GM12878 (cell line): ENCODE measurements around the gene ADM2. TPM values are rescaled to one million over a fixed set of nuclear protein-coding genes. Genes with fewer than 3 reads are reported as not detected.

Experiments used
- ATAC-seq: fragments of 200-7000 bp; cut with Tn5 transposase; 3 replicates; pipeline ENCODE4 v1.9.1; 2020; ENCODE audit warnings: mild to moderate bottlenecking, moderate library complexity
- BruUV-seq: library from RNA; stranded (reverse); fragments of 400-500 nt; replicated peaks from 2 replicates; lab custom pipeline; 2021; lab: Mats Ljungman, UMichigan
- CTCF ChIA-PET: fragments of 300-600 bp; sonication (Branson Sonifier 250); formaldehyde crosslinking; extraction: SDS; loops from one replicate; lab custom pipeline; 2021; ENCODE audit warnings: inconsistent platforms; lab: Yijun Ruan, JAX
- POLR2A ChIA-PET: fragments of 350-600 bp; formaldehyde crosslinking; extraction: SDS; loops from one replicate; lab custom pipeline; 2021; ENCODE audit warnings: inconsistent platforms; lab: Charles Lee
- RAD21 ChIA-PET: fragments of 300-600 bp; sonication (Branson Sonifier 250); formaldehyde crosslinking; loops from one replicate; lab custom pipeline; 2023; ENCODE audit warnings: antibody characterized with exemption; ENCODE audit not compliant: unreplicated experiment; lab: Charles Lee
- SMC1A ChIA-PET: fragments of 300-600 bp; sonication (Branson Sonifier 250); formaldehyde crosslinking; loops from one replicate; lab custom pipeline; 2023; ENCODE audit not compliant: unreplicated experiment, uncharacterized antibody; lab: Charles Lee
- DNase-seq: peaks from one replicate; pipeline ENCODE4 v3.0.0-alpha.2; 2011; ENCODE audit warnings: low read depth, low spot score
- FAIRE-seq: peaks from 3 replicates; lab custom pipeline; 2011; peaks lifted over from hg19 to GRCh38; lab: Jason Lieb, UNC
- H2AFZ ChIP-seq: 2 replicates; pipeline ENCODE4 v1.6.0; 2011; ENCODE audit warnings: low read depth, low read length, control low read depth; ENCODE audit not compliant: control insufficient read depth
- H3K27ac ChIP-seq: 2 replicates; pipeline ENCODE4 v1.5.1; 2011; ENCODE audit warnings: control low read depth; ENCODE audit not compliant: control insufficient read depth, insufficient read depth
- H3K27me3 ChIP-seq, 2 experiments: replicated peaks in 1 of 2; 2 replicates each; pipeline versions ENCODE4 v1.6.0 to v1.6.1; 2011; ENCODE audit warnings: low read length in 1 of 2; ENCODE audit not compliant: control insufficient read depth in 2 of 2, insufficient read depth in 2 of 2
- H3K36me3 ChIP-seq, 2 experiments: 2 replicates each; pipeline ENCODE4 v1.5.1; 2011; ENCODE audit warnings: low read length in 1 of 2; ENCODE audit not compliant: control insufficient read depth in 2 of 2, insufficient read depth in 2 of 2
- H3K4me1 ChIP-seq: 2 replicates; pipeline ENCODE4 v1.6.1; 2011; ENCODE audit warnings: mild to moderate bottlenecking, low read length, moderate library complexity, mixed read lengths; ENCODE audit not compliant: control insufficient read depth, insufficient read depth
- H3K4me2 ChIP-seq: 2 replicates; pipeline ENCODE4 v1.6.0; 2011; ENCODE audit warnings: control low read depth; ENCODE audit not compliant: control insufficient read depth, insufficient read depth
- H3K4me3 ChIP-seq: fragments of 200-600 bp; sonication (generic); 2 replicates; pipeline ENCODE4 v1.5.1; 2016
- H3K79me2 ChIP-seq: 2 replicates; pipeline ENCODE4 v1.6.0; 2011; ENCODE audit warnings: low read length; ENCODE audit not compliant: control insufficient read depth, insufficient read depth
- H3K9ac ChIP-seq: 2 replicates; pipeline ENCODE4 v1.8.0; 2011; ENCODE audit warnings: low read length, control low read depth, mixed read lengths; ENCODE audit not compliant: control insufficient read depth, insufficient read depth
- H3K9me3 ChIP-seq: replicated peaks from 3 replicates; pipeline ENCODE4 v1.5.1; 2011; ENCODE audit warnings: mild to moderate bottlenecking, low read length; ENCODE audit not compliant: control insufficient read depth, insufficient read depth
- H4K20me1 ChIP-seq: 2 replicates; pipeline ENCODE4 v1.6.0; 2011; ENCODE audit not compliant: control insufficient read depth, insufficient read depth
- CHD4 ChIP-seq: fragments of 200-600 bp; sonication (generic); IDR thresholded peaks from 2 replicates; pipeline ENCODE4 v1.6.1; 2016; ENCODE audit warnings: mild to moderate bottlenecking
- EP300 ChIP-seq, 2 experiments: fragments of 150-350 bp in 1 of 2; IDR thresholded peaks; 2 replicates each; pipeline ENCODE4 v1.6.1; 2011 to 2012; ENCODE audit warnings: low read depth in 2 of 2, low read length in 2 of 2, borderline replicate concordance in 1 of 2, improper control_type of control experiment in 1 of 2, inconsistent platforms in 1 of 2; ENCODE audit not compliant: control insufficient read depth in 1 of 2
- MEF2B ChIP-seq: fragments of 450-650 bp; IDR thresholded peaks from 2 replicates; pipeline ENCODE4 v1.6.1; 2018; ENCODE audit warnings: mild to moderate bottlenecking, moderate library complexity; ENCODE audit not compliant: partially characterized antibody, poor library complexity, severe bottlenecking
- NFXL1 ChIP-seq: fragments of 450-650 bp; IDR thresholded peaks from 2 replicates; pipeline ENCODE4 v1.6.1; 2017; ENCODE audit warnings: antibody characterized with exemption, mild to moderate bottlenecking, borderline replicate concordance
- NR2F1 ChIP-seq: fragments of 450-650 bp; conservative IDR thresholded peaks from 2 replicates; pipeline ENCODE4 v1.6.1; 2017; ENCODE audit warnings: mild to moderate bottlenecking
- NRF1 ChIP-seq: conservative IDR thresholded peaks from 2 replicates; pipeline ENCODE4 v1.6.1; 2011; ENCODE audit warnings: mild to moderate bottlenecking, low read depth, low read length, improper control_type of control experiment
- RAD51 ChIP-seq: fragments of 450-650 bp; IDR thresholded peaks from 2 replicates; pipeline ENCODE4 v1.6.1; 2016; ENCODE audit warnings: moderate library complexity, mild to moderate bottlenecking, inconsistent platforms
- RFX5 ChIP-seq: IDR thresholded peaks from 2 replicates; pipeline ENCODE4 v1.6.1; 2011; ENCODE audit warnings: low read depth, low read length, improper control_type of control experiment
- SMAD5 ChIP-seq: IDR thresholded peaks from 2 replicates; pipeline ENCODE4 v1.6.1; 2016; ENCODE audit warnings: antibody characterized with exemption, low read depth
- SP1 ChIP-seq: IDR thresholded peaks from one replicate; pipeline ENCODE4 v1.6.1; 2011; ENCODE audit warnings: low read depth, low read length
- TARDBP ChIP-seq: IDR thresholded peaks from 2 replicates; pipeline ENCODE4 v1.6.1; 2016; ENCODE audit warnings: borderline replicate concordance
- YY1 ChIP-seq: IDR thresholded peaks from 2 replicates; pipeline ENCODE4 v1.6.1; 2011; ENCODE audit warnings: low read depth, mild to moderate bottlenecking, low read length
- ZBED1 ChIP-seq: IDR thresholded peaks from 2 replicates; pipeline ENCODE4 v1.6.1; 2016; ENCODE audit warnings: borderline replicate concordance
- WGBS: methylation state at CpG from one replicate; pipeline ENCODE4 v1.1.6; 2016; ENCODE audit warnings: low lambda C conversion rate; ENCODE audit not compliant: insufficient replicate concordance, insufficient coverage; ENCODE audit errors: missing lambda C conversion rate; 5-methylcytosine and 5-hydroxymethylcytosine counted together
- in situ Hi-C: fragments of 300-500 bp; cut with MboI; formaldehyde crosslinking; loops from 9 replicates; pipeline ENCODE4 v1.14.3; 2018; ENCODE audit warnings: mixed read lengths
- intact Hi-C: fragments of 100-400 bp; cut with micrococcal nuclease; formaldehyde crosslinking; loops from one replicate; pipeline ENCODE4 v1.14.2; 2022; ENCODE audit not compliant: unreplicated experiment
- polyA plus RNA-seq, 11 experiments: library from polyadenylated mRNA; depleted of rRNA in 4 of 11; unstranded in 6 of 11; stranded (reverse) in 5 of 11; fragments of >200 nt; fragmentation: Nextera tagmentation in 4 of 11; fragmentation: Illumina TruSeq in 1 of 11; extraction: Ambion mirVana in 4 of 11; extraction: Trizol in 1 of 11; gene quantifications; 1 replicate in 1 of 11; 2 replicates in 10 of 11; pipeline versions ENCODE4 v1.2.1 to v1.2.3, GENCODE V29; 2011 to 2016; ENCODE audit warnings: inconsistent platforms in 2 of 11, missing spikeins in 2 of 11, low read depth in 1 of 11
- total RNA-seq, 4 experiments: library from RNA; depleted of rRNA in 3 of 4; stranded (reverse); fragments of >200 nt in 3 of 4; fragmentation: Illumina TruSeq in 1 of 4; extraction: Trizol in 1 of 4; gene quantifications; 2 replicates each; pipeline versions ENCODE4 v1.2.1 to v1.2.3, GENCODE V29; 2013 to 2021
- TF ChIP-seq, protein P1 (sequence below): IDR thresholded peaks from 2 replicates; pipeline ENCODE4 v1.6.1; 2012; ENCODE audit warnings: improper control_type of control experiment, low read depth, low read length; ENCODE audit not compliant: insufficient replicate concordance

Gene ADM2
- total and polyA plus RNA-seq, 10 of the 15 experiments (the other 5 are each of a cell fraction or from before 2014, with no cell fraction given): 0.02 to 0.33 (median 0.12) TPM; not detected in 2

GRCh38 chr22:50488006-50488677, 6.8 kb downstream of the ADM2 start:
- 48% methylated on average over 11 of the region's 18 CpGs for WGBS
- BruUV-seq: no TSS peak
- ATAC-seq (no peak), FAIRE-seq (no peak), DNase-seq (no peak)
- Histone ChIP-seq H2AFZ (no peak overlapping the region), H3K36me3 (no peaks in the 10 kb centered on the region), H3K4me1 (peaks cover 5% of the 10 kb centered on the region), H3K79me2 (no peaks in the 10 kb centered on the region), H3K9me3 (no peaks in the 10 kb centered on the region)
- in situ Hi-C loops: no loop called here
- intact Hi-C loops: no loop called here
- POLR2A ChIA-PET: no interaction called here
- CTCF ChIA-PET: no interaction called here
- SMC1A ChIA-PET: no interaction called here
- no peak for TF ChIP-seq RAD51
- TF ChIP-seq NFXL1: no peak
- TF ChIP-seq EP300 (IDR thresholded peaks at IDR 0.05; ENCODE audit: borderline replicate concordance in 1 of 2, control insufficient read depth in 1 of 2, low read depth in 2 of 2, low read length in 2 of 2): no peak
- TF ChIP-seq SP1: no peak
- TF ChIP-seq, all 136 proteins: peak for 0
- H3K27ac ChIP-seq: no peak overlapping the region
- H3K4me2 ChIP-seq: no peak overlapping the region
- no peak overlapping the region for H3K9ac ChIP-seq
- no peaks in the 10 kb centered on the region for H3K27me3 ChIP-seq
- H4K20me1 ChIP-seq: no peaks in the 10 kb centered on the region
- RAD21 ChIA-PET: no interaction called here
- H3K4me3 ChIP-seq: no peak overlapping the region

DNA sequence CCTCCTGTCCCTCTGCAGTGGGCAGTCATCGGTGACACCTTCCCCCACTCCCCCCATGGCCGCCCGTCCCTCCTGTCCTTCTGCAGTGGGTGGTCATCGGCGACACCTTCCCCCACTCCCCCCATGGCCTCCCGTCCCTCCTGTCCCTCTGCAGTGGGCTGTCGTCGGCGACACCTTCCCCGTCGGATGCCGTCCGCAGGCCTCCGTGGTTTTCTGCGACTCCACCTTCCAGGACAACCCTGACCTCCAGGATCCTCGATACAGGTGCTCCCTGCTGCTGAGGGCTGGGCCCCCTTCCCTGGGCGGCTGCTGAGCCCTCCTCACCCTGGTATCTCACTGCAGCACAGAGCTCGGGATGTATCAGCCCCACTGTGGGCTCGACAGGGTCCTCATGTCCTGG, 7.5 kb downstream of the ADM2 start:
- H3K27ac ChIP-seq: no peak overlapping the region
- no peaks in the 10 kb centered on the region for H3K36me3 ChIP-seq
- ChIA-PET RAD21 (no interaction called here), SMC1A (no interaction called here), CTCF (no interaction called here), POLR2A (no interaction called here)
- peaks cover 5% of the 10 kb centered on the region for H3K4me1 ChIP-seq
- FAIRE-seq (no peak), ATAC-seq (no peak), DNase-seq (no peak)
- no peaks in the 10 kb centered on the region for H3K79me2 ChIP-seq
- WGBS: 79% methylated on average over 16 of the region's 19 CpGs
- H3K9ac ChIP-seq: no peak overlapping the region
- H3K27me3 ChIP-seq: no peaks in the 10 kb centered on the region
- no TSS peak for BruUV-seq
- in situ Hi-C loops (no loop called here), intact Hi-C loops (no loop called here)
- H3K9me3 ChIP-seq: no peaks in the 10 kb centered on the region
- no peaks in the 10 kb centered on the region for H4K20me1 ChIP-seq
- H2AFZ ChIP-seq: no peak overlapping the region
- H3K4me3 ChIP-seq: no peak overlapping the region
- H3K4me2 ChIP-seq: no peak overlapping the region
- no peak for TF ChIP-seq CHD4
- no peak for TF ChIP-seq YY1
- TF ChIP-seq ZBED1: no peak
- TF ChIP-seq MEF2B: no peak
- no peak for TF ChIP-seq RFX5
- TF ChIP-seq SMAD5: no peak
- no peak for TF ChIP-seq TARDBP
- no peak for TF ChIP-seq NR2F1
- TF ChIP-seq, protein P1, sequence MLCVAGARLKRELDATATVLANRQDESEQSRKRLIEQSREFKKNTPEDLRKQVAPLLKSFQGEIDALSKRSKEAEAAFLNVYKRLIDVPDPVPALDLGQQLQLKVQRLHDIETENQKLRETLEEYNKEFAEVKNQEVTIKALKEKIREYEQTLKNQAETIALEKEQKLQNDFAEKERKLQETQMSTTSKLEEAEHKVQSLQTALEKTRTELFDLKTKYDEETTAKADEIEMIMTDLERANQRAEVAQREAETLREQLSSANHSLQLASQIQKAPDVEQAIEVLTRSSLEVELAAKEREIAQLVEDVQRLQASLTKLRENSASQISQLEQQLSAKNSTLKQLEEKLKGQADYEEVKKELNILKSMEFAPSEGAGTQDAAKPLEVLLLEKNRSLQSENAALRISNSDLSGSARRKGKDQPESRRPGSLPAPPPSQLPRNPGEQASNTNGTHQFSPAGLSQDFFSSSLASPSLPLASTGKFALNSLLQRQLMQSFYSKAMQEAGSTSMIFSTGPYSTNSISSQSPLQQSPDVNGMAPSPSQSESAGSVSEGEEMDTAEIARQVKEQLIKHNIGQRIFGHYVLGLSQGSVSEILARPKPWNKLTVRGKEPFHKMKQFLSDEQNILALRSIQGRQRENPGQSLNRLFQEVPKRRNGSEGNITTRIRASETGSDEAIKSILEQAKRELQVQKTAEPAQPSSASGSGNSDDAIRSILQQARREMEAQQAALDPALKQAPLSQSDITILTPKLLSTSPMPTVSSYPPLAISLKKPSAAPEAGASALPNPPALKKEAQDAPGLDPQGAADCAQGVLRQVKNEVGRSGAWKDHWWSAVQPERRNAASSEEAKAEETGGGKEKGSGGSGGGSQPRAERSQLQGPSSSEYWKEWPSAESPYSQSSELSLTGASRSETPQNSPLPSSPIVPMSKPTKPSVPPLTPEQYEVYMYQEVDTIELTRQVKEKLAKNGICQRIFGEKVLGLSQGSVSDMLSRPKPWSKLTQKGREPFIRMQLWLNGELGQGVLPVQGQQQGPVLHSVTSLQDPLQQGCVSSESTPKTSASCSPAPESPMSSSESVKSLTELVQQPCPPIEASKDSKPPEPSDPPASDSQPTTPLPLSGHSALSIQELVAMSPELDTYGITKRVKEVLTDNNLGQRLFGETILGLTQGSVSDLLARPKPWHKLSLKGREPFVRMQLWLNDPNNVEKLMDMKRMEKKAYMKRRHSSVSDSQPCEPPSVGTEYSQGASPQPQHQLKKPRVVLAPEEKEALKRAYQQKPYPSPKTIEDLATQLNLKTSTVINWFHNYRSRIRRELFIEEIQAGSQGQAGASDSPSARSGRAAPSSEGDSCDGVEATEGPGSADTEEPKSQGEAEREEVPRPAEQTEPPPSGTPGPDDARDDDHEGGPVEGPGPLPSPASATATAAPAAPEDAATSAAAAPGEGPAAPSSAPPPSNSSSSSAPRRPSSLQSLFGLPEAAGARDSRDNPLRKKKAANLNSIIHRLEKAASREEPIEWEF: no peak
- no peak for TF ChIP-seq NRF1
